NCI-H2107 treated with DMSO at 0.1 percent for 48 hours (cell line): ENCODE results near the gene TAF1B.

Source experiments
- DNase-seq: peaks from one replicate; lab custom pipeline; 2025; ENCODE audit not compliant: unreplicated experiment; lab: John Stamatoyannopoulos, UW

TAF1B gene

GRCh38 chr2:9961013-9961412, 117.7 kb downstream of the TAF1B start:
- no peak for DNase-seq

DNA sequence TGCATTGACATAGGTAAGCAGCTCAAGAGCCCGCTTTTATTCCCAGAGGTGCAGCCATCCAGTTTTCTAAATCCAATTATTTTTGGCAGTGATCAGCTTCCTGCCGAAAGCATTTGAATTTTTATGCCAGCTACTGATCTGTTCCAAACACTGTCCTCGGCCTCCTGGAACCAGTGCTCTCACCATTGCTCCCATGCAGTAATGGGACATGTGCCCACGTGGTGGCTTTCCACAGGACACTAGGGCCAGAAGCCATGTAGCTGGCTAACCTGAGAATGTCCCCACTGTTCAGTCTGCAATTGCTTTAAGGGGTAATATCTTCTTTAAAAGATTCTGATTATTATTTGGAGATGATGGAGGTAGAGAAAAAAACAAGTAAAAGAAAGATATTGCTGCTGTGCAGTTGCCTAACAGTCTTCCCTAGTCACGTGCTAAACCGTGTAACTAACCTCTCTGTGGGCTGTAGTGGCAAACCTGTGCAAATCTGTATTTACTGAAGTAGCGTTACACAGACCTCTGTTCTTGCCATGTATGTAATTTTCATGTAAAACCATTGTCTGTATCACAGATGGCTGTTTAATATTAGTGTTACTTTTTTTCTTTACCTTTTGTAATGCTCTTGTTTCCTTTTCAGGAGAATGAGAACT, 121.2 kb downstream of the TAF1B start:
- DNase-seq, result no peak

DNA sequence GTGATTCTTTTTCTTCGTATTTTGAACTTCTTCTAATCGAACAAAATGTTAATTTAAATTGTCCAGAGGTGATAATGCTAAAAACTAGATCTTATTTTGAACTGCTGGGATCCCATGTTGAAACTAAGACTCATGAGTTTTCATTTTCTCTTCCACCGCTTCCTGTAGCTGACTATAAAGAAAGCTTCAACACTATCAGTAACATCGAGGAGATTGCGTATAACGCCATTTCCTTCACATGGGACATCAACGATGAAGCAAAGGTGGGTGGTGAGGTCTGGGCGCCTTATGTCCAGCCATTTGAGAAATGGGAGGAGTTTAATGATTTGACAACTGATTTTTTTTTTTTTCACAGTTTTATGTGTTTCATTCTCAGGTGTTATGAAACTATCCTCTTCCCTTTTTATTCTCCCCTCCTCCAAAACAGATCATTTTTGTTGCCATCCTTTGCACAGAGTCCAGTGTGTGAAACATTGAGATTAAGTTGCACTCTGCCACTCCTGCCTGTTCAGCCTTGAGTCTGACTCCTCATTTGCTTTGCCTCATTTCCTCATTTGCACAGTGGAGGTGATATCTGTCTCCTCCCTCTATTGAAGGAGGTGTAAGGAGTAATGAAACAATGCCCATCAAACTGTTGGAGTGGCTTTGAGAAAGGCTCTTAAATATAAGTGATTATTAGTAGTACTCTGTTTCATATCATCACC, 122.0 kb downstream of the TAF1B start:
- no peak for DNase-seq

- no peak for DNase-seq
Measured at GRCh38 chr2:9966491-9967022, 123.3 kb downstream of the TAF1B start.

DNA sequence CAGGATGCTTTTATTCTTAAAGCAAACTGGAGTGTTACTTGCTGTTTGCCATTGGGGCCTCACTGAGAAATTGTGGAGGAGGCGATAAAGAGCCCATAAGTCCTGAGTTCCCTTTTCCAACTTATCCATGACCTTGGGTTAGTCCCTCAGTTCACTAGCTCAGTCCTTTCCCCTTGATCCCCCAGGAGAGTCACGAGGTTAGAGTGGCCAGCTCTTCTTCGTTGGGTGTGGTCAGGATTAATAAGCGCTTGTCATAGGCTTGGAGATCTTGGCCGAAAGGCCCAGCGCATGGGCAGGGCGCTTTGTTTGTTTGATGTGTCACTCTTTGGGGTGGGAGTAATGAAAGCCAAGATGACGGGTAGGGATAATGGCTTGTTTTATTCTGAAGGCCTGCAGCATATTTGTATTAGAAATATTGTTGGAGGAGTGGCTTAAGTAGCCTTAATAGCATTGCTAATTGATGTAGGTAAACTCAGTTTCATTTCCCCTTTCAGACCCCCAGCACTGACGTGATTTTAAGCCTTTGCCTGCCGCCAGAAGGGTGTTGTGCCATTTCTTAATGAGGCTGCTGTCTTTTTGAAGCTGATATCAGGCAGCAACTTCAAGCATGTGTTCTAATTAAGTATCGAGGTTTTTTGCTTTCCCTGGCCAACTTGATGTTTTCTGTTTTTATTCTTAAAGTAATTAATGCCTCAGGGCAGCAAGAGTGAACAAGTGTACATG, 123.9 kb downstream of the TAF1B start:
- no peak for DNase-seq

DNA sequence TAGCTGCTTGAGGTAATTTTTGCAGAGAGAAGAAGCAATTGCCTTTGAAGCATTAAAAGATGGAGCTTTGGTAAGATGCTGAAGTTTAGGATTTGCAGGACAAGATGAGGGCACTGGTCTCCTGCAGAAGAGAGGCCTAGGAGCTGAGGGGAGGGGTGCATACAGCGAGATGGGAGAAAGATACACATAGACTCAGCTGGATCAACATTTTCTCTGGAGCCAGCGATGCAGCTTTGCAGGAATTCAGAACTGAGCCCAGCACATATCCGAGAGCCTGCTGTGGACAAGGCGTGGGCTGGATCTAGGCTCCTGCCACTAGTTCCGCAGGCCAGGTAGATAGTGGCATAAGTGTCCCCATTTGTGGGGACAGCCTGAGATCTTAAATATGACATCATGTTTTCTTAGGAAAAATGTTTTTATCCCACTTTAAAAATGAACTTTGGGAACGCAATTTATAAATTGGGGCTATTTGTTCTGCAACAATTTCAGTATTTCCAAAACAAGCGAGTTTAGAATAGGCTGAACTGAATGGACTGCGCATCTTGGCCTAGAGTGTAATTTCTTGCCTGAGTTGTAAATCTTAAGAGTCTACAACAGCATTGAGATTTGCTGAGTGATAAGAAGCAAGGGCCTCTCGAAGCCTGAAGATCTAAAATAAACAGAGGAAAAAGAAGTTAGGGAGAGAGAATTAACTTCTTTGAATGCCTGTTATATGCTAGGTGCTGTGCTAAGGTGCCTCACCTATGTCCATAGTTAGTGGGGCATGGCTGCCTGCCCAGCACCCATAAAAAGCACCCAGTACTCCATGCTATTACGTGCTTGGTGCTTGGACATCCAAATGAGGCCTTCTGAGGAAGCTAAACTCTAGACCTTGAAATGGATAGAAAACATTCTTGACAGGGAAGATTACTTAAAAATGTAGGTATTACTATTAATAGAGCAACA, 125.6 kb downstream of the TAF1B start:
- no peak for DNase-seq

DNA sequence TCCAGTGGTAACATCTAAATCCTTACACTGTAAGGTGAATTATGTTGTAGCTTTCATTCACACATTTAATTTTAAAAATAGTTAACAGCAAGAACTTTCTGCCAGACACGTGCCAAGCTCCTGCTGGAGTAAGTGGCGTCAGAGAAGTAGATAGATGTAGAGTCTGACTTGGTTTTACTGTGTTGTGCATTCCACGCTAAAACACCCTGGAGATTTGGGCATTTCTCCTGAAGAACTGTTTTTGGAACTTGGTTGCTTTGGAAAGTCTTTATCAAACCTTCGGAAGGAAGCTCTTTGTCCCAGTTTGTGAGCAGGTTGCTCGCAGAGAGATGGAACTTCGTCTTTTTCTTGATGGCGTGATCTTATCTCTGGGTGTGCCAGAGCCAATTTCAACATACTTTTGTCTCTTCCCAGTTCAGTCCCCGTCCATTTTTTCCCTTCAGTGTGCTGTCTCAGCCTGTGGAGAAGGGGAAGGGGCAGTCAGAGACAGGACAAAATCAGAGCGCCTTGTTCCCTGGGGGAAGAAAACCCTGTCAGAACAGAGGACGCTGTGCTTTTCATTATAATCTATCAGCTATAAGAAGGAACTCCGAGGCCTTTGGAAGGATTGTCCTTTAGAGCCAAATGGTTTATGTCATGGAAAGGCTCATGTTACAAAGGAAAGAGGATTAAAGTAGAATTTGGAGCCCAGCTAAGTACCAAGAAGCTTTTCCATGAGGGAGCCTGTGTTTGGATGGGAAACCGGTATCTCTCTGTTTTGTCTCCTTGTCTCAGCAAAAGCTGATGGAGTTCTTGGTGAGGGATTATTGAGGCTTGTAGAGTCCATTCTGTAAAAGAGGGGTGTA, 127.1 kb downstream of the TAF1B start:
- no peak for DNase-seq

- DNase-seq, result no peak
Measured at GRCh38 chr2:9971105-9971818, 128.0 kb downstream of the TAF1B start.

GRCh38 chr2:9971890-9972289, 128.6 kb downstream of the TAF1B start:
- no peak for DNase-seq

DNA sequence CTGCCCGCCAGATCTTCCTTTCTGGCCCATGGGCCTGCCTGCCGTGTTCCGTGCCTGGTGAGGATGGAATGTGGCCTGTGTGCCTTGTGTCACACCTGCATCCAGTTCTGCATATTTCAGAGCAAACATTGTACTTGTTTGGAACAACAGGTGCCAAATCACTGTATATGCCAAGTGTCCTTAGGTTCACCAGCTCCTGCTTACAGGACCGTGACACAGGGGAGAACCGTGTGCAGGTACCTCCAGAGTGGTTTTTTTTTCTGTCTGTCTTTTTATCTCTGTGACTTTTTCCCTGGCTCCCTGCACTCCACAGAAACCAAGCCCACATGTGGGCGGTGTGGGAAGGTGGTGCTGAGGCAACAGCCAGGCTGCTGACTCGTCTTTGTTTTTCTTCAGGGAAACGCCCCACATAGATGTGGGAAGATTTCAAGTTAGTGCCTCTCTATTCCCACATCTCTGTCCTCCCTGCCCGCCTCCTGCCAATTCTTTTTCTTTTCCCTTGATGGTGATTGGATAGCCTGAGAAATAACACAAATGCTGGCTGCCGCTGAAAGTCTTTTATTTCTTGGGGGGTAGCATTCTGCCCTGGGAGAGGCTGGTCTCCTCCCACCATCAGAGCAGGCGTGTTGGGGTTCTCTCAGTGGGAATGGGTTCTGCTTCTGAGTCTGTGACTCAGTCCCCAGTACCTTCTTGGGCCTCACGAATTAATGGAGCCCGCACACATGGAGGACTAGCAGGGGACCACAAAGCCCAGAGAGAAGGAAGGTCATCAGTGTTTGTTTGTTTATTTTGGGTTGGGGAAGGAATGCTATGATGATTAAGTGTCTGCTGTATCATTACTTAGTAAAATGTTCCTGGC, 129.6 kb downstream of the TAF1B start:
- no peak for DNase-seq

DNA sequence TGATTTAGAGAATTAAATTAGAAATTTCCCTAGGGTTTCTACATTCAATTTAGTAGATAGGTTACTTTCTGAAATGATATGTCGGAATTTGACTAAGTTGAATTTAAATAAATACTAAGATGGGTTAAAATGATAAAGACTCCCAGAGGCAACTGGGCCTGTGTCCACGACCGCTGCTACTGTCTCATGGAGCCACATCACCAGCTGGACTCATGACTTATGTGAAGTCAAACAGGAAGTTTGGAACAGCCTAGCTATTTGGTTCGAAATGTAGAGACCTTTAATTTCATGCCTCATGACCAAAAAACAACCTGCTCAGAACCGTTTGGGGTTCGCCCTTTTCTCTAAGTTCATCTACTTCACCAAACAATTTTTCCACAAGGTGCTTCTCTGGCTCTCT, 130.4 kb downstream of the TAF1B start:
- DNase-seq, result no peak

GRCh38 chr2:9974343-9974742, 131.1 kb downstream of the TAF1B start:
- no peak for DNase-seq

DNA sequence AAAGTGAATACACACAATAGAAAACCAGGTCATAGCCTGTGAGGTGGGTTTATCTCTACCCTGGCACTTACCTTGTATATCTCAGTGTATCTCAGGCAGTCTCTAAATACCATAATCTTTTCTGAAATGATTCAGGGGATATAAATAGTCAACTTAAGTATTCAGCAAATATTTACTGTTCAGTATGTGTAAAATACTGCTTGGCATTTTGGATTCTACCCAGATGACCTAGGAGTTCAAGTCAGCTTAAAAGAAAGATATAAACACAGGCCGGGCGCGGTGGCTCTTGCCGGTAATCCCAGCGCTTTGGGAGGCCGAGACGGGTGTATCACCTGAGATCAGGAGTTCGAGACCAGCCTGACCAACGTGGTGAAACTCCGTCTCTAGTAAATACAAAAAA, 132.1 kb downstream of the TAF1B start:
- no peak for DNase-seq

DNA sequence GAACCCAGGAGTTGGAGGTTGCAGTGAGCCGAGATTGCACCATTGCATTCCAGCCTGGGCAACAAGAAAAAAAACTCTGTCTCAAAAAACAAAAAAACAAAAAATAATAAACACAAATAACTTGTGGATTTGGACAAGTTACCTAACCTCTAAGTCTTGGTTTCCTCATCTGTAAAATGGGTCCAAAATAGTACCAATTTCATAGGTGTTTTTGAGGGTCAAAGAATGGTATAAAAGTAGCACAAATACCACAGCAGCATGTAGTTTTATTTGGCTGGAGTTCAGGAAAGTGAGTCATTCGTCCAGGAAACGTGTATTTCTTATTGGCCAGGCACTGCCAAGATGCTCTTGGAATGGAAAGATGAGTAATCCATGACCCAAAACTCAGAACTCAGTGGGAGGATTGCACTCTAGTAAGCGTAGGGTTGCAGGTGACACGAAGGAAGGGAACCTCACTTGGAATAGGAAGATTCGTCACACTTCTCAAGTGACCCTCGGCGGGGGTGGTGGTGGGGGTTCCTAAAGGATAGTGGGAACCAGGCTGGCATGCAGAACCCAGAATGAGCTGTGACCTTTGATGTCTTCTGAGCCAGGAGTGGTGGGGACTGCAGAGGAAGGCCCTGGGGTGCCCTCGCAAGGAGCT, 132.7 kb downstream of the TAF1B start:
- no peak for DNase-seq

GRCh38 chr2:9979977-9980376, 136.7 kb downstream of the TAF1B start:
- DNase-seq, result peak; percentile 9

GRCh38 chr2:9980520-9980919, 137.2 kb downstream of the TAF1B start:
- no peak for DNase-seq

- DNase-seq, result no peak
Measured at GRCh38 chr2:9981655-9982054, 138.4 kb downstream of the TAF1B start.

DNA sequence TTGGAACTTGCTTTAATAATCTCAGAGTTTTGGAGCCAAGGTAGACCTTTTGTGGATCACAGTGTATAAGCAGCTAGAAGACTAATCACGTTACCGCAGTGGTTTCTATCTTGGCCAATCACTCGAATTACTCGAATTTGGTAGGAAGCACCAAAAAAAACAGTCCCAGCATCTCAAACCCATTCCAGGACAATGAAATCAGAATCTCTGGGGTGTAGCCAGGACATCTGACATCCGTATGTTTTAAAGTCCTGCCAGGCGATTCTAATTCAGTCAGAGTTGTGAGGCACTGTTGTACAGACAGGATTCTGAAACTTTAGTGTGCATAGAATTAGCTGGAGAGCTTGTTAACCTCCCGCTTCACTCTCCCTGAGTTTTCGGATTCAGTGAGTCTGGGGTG, 139.0 kb downstream of the TAF1B start:
- no peak for DNase-seq
